ENCODE data around the gene DCTPP1. TPM values are rescaled to one million over a fixed set of nuclear protein-coding genes. Genes with fewer than 3 reads are reported as not detected.

DCTPP1 gene
- total and polyA plus RNA-seq, 2 of the 13 experiments (the other 11 are each of a cell fraction or from before 2014, with no cell fraction given), result 54.8 to 74.4 TPM

- TF ChIP-seq, protein P1, sequence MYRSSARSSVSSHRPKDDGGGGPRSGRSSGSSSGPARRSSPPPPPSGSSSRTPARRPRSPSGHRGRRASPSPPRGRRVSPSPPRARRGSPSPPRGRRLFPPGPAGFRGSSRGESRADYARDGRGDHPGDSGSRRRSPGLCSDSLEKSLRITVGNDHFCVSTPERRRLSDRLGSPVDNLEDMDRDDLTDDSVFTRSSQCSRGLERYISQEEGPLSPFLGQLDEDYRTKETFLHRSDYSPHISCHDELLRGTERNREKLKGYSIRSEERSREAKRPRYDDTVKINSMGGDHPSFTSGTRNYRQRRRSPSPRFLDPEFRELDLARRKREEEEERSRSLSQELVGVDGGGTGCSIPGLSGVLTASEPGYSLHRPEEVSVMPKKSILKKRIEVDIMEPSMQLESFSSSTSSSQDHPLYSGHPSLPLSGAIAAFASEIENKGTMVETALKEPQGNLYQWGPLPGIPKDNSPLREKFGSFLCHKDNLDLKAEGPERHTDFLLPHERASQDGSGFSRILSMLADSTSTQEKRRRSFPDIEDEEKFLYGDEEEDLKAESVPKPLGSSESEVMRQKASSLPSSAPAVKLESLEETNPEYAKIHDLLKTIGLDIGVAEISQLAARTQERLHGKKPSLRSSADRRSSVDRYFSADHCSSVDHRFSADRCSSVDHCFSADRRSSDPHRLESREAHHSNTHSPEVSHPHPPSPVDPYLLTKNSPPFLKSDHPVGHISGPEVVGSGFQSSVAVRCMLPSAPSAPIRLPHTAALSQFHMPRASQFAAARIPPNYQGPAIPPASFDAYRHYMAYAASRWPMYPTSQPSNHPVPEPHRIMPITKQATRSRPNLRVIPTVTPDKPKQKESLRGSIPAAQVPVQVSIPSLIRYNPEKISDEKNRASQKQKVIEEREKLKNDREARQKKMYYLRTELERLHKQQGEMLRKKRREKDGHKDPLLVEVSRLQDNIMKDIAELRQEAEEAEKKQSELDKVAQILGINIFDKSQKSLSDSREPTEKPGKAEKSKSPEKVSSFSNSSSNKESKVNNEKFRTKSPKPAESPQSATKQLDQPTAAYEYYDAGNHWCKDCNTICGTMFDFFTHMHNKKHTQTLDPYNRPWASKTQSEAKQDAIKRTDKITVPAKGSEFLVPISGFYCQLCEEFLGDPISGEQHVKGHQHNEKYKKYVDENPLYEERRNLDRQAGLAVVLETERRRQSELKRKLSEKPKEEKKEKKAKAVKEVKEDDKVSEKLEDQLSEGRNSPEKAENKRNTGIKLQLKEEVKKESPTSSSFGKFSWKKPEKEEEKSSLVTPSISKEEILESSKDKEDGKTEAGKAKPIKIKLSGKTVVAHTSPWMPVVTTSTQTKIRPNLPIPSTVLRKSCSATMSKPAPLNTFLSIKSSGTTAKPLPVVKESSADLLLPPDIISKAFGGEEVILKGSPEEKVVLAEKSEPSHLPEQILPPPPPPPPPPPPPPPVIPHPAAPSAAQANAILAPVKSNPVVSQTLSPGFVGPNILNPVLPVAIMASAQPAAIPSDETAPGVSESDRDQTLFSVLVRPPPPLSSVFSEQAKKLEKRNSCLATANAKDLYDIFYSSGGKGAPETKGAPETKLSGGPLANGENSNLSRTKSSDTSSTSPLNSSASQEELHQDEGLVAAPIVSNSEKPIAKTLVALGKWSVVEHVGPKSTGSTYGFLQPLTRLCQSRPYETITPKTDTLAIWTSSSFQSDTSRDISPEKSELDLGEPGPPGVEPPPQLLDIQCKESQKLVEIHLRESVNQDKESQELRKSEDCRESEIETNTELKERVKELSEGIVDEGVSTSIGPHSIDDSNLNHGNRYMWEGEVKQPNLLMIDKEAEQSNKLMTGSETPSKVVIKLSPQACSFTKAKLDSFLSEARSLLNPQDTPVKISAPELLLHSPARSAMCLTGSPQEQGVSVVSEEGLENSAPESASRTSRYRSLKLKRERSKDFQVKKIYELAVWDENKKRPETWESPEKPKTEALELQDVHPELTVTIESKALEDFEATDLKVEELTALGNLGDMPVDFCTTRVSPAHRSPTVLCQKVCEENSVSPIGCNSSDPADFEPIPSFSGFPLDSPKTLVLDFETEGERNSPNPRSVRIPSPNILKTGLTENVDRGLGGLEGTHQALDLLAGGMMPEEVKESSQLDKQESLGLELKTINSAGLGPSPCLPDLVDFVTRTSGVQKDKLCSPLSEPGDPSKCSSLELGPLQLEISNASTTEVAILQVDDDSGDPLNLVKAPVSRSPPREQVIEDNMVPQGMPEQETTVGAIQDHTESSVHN (CRISPR knock-in tag; IDR thresholded peaks at IDR 0.05), result 0 out of 2 replicates have a peak, but pooled peaks have one; percentile 54
- TF ChIP-seq MEIS2 (CRISPR knock-in tag; IDR thresholded peaks at IDR 0.05), result no peak; the same call in 1 of the 2 replicates
- TF ChIP-seq ZKSCAN1 (IDR thresholded peaks at IDR 0.05; ENCODE audit: low read length), result 0 out of 2 replicates have a peak, but pooled peaks have one; percentile 30
- TF ChIP-seq POLR2A (IDR thresholded peaks at IDR 0.05; ENCODE audit: insufficient read depth in 1 of 2, low read depth in 2 of 2, low read length in 2 of 2), result peak in 1 of 2 experiments; percentile 70; a peak in 3 of 4 replicates
- TF ChIP-seq TARDBP (CRISPR knock-in tag; IDR thresholded peaks at IDR 0.05), result 0 out of 2 replicates have a peak, but pooled peaks have one; percentile 27
- TF ChIP-seq FOXA1 (IDR thresholded peaks at IDR 0.05), result no peak
- TF ChIP-seq FOXA1 (CRISPR knock-in tag; IDR thresholded peaks at IDR 0.05), result peak; percentile 39; the same call in 1 of the 2 replicates
- no peak; the same call in 1 of the 2 replicates for TF ChIP-seq ZNF180 (CRISPR knock-in tag; IDR thresholded peaks at IDR 0.05; ENCODE audit: borderline replicate concordance, low read depth)
- TF ChIP-seq RAD51 (IDR thresholded peaks at IDR 0.05; ENCODE audit: borderline replicate concordance), result no peak
- TF ChIP-seq CAMTA2 (CRISPR knock-in tag; IDR thresholded peaks at IDR 0.05; ENCODE audit: borderline replicate concordance), result peak; percentile 54; the same call in 1 of the 2 replicates
- TF ChIP-seq ARHGAP35 (CRISPR knock-in tag; IDR thresholded peaks at IDR 0.05; ENCODE audit: borderline replicate concordance), result 0 out of 2 replicates have a peak, but pooled peaks have one; percentile 52
- TF ChIP-seq TAF1 (CRISPR knock-in tag; IDR thresholded peaks at IDR 0.05), result no peak; the same call in none of the 2 replicates
- TF ChIP-seq BCL6 (CRISPR knock-in tag; IDR thresholded peaks at IDR 0.05), result peak; percentile 64; the same call in 1 of the 2 replicates
- no peak for TF ChIP-seq ARNT (IDR thresholded peaks at IDR 0.05)
- TF ChIP-seq, protein P2, sequence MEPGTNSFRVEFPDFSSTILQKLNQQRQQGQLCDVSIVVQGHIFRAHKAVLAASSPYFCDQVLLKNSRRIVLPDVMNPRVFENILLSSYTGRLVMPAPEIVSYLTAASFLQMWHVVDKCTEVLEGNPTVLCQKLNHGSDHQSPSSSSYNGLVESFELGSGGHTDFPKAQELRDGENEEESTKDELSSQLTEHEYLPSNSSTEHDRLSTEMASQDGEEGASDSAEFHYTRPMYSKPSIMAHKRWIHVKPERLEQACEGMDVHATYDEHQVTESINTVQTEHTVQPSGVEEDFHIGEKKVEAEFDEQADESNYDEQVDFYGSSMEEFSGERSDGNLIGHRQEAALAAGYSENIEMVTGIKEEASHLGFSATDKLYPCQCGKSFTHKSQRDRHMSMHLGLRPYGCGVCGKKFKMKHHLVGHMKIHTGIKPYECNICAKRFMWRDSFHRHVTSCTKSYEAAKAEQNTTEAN (CRISPR knock-in tag; conservative IDR thresholded peaks at IDR 0.05), result peak; percentile 57; the same call in 1 of the 2 replicates
- TF ChIP-seq TFDP1 (CRISPR knock-in tag; IDR thresholded peaks at IDR 0.05; ENCODE audit: borderline replicate concordance), result peak; percentile 44; the same call in 1 of the 2 replicates
- TF ChIP-seq ZNF160 (CRISPR knock-in tag; IDR thresholded peaks at IDR 0.05), result peak; percentile 50; the same call in 1 of the 2 replicates
- TF ChIP-seq RBM22 (optimal IDR thresholded peaks at IDR 0.05; ENCODE audit: low read length), result no peak
Measured at GRCh38 chr16:30395155-30395991, 34.5 kb downstream of the DCTPP1 start, which contains the start of gene ZNF48 (continued).

Data from HepG2 (cell line).